SU-DHL-6 (cell line): Measurements from ENCODE around the gene NELFB.
A peak's percentile ranks its signal among the peaks of the same experiment; 100 is the strongest.
"Not testable (repeated sequence)": the region's sequence is repeated elsewhere in the genome, so short reads cannot be mapped to it uniquely, and the experiment has no call there.

Source experiments
- H2AFZ ChIP-seq: fragments of 200-600 bp; sonication (generic); 2 replicates; pipeline ENCODE4 v1.6.1; 2014; ENCODE audit warnings: low read depth, mild to moderate bottlenecking, moderate library complexity, mixed read lengths, antibody characterized with exemption, low read length; ENCODE audit not compliant: severe bottlenecking
- H3F3A ChIP-seq: fragments of 200-600 bp; shearing (Covaris generic); 2 replicates; pipeline ENCODE4 v1.6.0; 2016; ENCODE audit warnings: antibody characterized with exemption, mild to moderate bottlenecking; ENCODE audit not compliant: insufficient read depth
- H3K27ac ChIP-seq: fragments of 200-600 bp; sonication (generic); 2 replicates; pipeline ENCODE4 v1.5.1; 2016; ENCODE audit warnings: low read depth, mild to moderate bottlenecking, low read length, moderate library complexity, mixed read lengths
- H3K27me3 ChIP-seq: fragments of 200-600 bp; sonication (generic), shearing (Covaris generic); 2 replicates; pipeline ENCODE4 v1.6.0; 2014; ENCODE audit warnings: mild to moderate bottlenecking, low read length
- H3K36me3 ChIP-seq: fragments of 200-600 bp; sonication (generic); 2 replicates; pipeline ENCODE4 v1.6.1; 2014; ENCODE audit warnings: mild to moderate bottlenecking, low read length, mixed read lengths
- H3K4me2 ChIP-seq: fragments of 300-600, 200-600 bp; shearing (Covaris generic), sonication (generic); 2 replicates; pipeline ENCODE4 v1.6.0; 2014; ENCODE audit warnings: low read length, low read depth, mild to moderate bottlenecking; ENCODE audit not compliant: poor library complexity, severe bottlenecking
- H3K4me3 ChIP-seq: fragments of 200-600 bp; sonication (generic); 2 replicates; pipeline ENCODE4 v1.5.1; 2014; ENCODE audit warnings: antibody characterized with exemption, low read length, mild to moderate bottlenecking, mixed read lengths; ENCODE audit not compliant: insufficient read depth, poor library complexity, severe bottlenecking
- H3K79me2 ChIP-seq: fragments of 200-600 bp; sonication (generic); 2 replicates; pipeline ENCODE4 v1.6.1; 2014; ENCODE audit warnings: mild to moderate bottlenecking, low read length, moderate library complexity; ENCODE audit not compliant: insufficient read depth
- H3K9ac ChIP-seq: fragments of 200-600 bp; sonication (generic); 2 replicates; pipeline ENCODE4 v1.7.0; 2014; ENCODE audit warnings: mild to moderate bottlenecking, low read length
- H3K9me2 ChIP-seq: fragments of 200-600 bp; sonication (generic); replicated peaks from 2 replicates; pipeline ENCODE4 v1.6.1; 2014; ENCODE audit warnings: low read length; ENCODE audit not compliant: insufficient read depth
- H3K9me3 ChIP-seq: fragments of 200-600 bp; sonication (generic); 2 replicates; pipeline ENCODE4 v1.6.1; 2014; ENCODE audit warnings: low read length, mixed read lengths; ENCODE audit not compliant: insufficient read depth
- H4K20me1 ChIP-seq: fragments of 200-600 bp; sonication (generic); 2 replicates; pipeline ENCODE4 v1.6.1; 2014; ENCODE audit warnings: low read depth, mild to moderate bottlenecking, antibody characterized with exemption, low read length, moderate library complexity, mixed read lengths
- EZH2phosphoT487 ChIP-seq: fragments of 200-600 bp; sonication (generic), shearing (Covaris generic); conservative IDR thresholded peaks from 2 replicates; pipeline ENCODE4 v1.6.1; 2018; ENCODE audit warnings: mild to moderate bottlenecking, antibody characterized with exemption, low read length, moderate library complexity, mixed read lengths
- TF ChIP-seq, protein P1 (sequence below): fragments of 200-600 bp; sonication (generic); IDR thresholded peaks from one replicate; pipeline ENCODE4 v1.5.1; 2017; ENCODE audit warnings: antibody characterized with exemption, mild to moderate bottlenecking, low read length, moderate library complexity; ENCODE audit not compliant: insufficient read depth, poor library complexity, severe bottlenecking

The NELFB gene

DNA sequence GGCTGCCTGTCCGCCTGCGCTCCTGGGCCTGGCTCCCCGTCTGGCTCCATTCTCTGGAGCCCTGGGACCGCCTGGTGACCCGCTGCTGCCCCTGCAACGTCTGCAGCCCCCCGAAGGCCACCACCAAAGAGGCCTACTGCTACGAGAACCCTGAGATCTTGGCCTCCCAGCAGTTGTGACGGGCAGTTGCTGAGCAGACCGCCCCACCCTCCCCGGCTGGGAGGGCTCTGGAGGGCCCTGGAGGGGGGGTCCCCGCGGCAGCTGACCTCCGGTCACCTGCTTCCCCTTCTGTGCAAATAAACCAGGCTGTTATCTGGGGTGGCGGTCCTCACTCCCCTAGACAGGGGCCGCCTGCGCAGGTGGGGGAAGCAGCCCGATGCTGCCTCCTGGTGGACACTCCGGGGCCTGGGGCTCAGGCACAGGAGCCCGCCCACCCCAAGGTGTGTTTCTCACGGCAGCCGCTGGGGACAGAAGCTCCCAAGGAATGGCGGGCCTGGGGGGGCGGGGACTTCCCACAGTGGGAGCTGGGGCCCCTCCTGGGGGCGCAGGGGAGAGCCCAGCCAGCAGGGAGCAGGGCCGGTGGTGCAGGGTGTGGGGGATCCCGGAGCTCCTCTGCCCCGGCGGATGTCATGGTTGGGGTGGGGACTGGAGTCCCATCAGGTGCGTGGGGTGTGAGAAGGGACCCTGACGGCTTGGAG is 18.7 kb upstream of the NELFB start:
- no peaks in the 10 kb centered on the region for H3K9me2 ChIP-seq
- H3K27ac ChIP-seq: no peak overlapping the region
- H2AFZ ChIP-seq: no peak overlapping the region
- H3K4me2 ChIP-seq: peak overlapping the region; percentile 32
- H3K9ac ChIP-seq: peak overlapping the region; percentile 28; the same call in 1 of the 2 replicates
- no peak overlapping the region for H3K4me3 ChIP-seq
- no peaks in the 10 kb centered on the region for H3K9me3 ChIP-seq
- no peaks in the 10 kb centered on the region for H4K20me1 ChIP-seq
- no peaks in the 10 kb centered on the region; the same call in 1 of the 2 replicates for H3K79me2 ChIP-seq
- H3K27me3 ChIP-seq: no peaks in the 10 kb centered on the region
- TF ChIP-seq, protein P1, sequence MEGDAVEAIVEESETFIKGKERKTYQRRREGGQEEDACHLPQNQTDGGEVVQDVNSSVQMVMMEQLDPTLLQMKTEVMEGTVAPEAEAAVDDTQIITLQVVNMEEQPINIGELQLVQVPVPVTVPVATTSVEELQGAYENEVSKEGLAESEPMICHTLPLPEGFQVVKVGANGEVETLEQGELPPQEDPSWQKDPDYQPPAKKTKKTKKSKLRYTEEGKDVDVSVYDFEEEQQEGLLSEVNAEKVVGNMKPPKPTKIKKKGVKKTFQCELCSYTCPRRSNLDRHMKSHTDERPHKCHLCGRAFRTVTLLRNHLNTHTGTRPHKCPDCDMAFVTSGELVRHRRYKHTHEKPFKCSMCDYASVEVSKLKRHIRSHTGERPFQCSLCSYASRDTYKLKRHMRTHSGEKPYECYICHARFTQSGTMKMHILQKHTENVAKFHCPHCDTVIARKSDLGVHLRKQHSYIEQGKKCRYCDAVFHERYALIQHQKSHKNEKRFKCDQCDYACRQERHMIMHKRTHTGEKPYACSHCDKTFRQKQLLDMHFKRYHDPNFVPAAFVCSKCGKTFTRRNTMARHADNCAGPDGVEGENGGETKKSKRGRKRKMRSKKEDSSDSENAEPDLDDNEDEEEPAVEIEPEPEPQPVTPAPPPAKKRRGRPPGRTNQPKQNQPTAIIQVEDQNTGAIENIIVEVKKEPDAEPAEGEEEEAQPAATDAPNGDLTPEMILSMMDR: peak; percentile 99
- TF ChIP-seq EZH2phosphoT487: no peak
- H3K36me3 ChIP-seq: no peaks in the 10 kb centered on the region
- H3F3A ChIP-seq: no peaks in the 10 kb centered on the region

DNA sequence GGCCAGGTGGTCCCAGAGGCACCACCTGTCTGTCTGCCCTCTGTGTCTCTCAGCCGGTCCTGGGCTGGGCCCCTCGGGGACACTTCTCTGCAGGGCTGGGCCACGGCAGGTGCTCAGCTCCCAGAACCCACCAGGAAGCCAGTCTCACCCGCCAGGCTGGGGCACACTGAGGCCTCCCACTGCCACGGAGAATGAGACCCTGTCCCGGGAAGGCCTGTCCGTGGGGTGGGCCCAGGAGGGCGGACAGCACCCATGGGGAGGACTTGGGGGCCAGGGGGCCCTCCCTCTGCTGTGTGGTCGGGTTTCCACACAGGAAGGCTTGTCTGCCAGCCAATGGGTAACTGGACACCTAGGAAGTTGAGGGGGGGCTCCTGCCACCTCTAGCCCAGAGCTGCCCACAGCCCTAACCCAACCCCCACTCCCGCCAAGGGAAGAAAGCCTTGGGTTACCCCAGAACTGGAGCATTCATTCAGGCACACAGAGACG is 18.1 kb upstream of the NELFB start:
- no peaks in the 10 kb centered on the region for H3F3A ChIP-seq
- peaks cover 5% of the 10 kb centered on the region for H3K79me2 ChIP-seq
- no peak overlapping the region for H3K4me3 ChIP-seq
- peak overlapping the region; percentile 28; the same call in 1 of the 2 replicates for H3K9ac ChIP-seq
- H3K9me2 ChIP-seq: no peaks in the 10 kb centered on the region
- no peaks in the 10 kb centered on the region for H3K9me3 ChIP-seq
- H3K27me3 ChIP-seq: no peaks in the 10 kb centered on the region
- H3K4me2 ChIP-seq: peak overlapping the region; percentile 32
- no peak overlapping the region for H2AFZ ChIP-seq
- no peak for TF ChIP-seq EZH2phosphoT487
- TF ChIP-seq, protein P1: no peak
- peaks cover 4% of the 10 kb centered on the region; the same call in 1 of the 2 replicates for H4K20me1 ChIP-seq
- peaks cover under 1% of the 10 kb centered on the region; the same call in 1 of the 2 replicates for H3K36me3 ChIP-seq
- H3K27ac ChIP-seq: no peak overlapping the region

DNA sequence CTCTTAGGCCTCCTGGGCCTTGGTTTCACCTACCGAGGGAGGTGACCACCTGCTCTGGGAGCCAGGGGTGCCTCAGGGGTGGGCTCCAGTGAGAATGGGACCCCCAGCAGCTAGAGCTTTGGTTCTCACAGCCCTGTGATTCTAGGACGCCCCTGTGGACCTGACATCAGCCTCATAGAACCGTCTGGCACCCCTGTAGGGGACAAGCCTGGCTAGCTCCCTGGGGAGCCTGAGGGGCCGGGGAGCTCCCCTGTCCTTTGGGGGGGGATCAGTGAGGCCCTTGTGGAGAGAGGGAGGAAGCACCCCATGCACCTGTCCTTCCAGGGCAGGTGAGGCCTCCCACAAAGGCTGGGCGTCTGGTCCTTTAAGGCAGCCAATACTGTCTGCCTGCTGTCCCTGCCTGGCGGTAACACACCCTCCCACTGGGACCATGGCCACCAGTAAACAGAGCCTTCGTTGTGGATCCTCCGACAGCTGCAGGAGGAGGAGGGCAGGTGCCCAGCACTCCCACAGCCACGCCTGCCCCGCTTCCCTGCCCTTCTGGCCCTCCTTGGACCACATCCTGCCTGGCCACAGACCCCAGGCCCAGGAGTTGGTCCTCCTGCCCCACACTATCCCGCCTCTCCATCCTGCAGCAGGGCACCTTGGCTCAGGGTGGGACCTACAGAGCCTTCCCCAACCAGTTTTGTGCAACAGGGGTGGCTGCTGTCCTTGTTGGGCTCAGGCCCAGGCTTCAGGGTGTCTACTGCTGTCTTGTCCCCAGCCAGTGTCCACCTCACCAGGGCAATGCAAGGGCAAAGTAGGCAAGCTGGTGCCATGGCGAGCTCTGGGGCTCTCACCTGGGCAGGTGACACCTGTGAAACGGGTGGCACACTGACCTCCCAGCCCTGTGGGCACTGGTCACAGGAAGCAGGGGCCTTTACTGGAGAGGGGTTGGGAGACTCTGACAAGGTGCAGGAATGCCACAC is 17.1 kb upstream of the NELFB start:
- Histone ChIP-seq H4K20me1 (peaks cover 9% of the 10 kb centered on the region; the same call in 1 of the 2 replicates), H3K27ac (no peak overlapping the region), H3K9ac (no peak overlapping the region; the same call in 1 of the 2 replicates), H3K4me2 (no peak overlapping the region), H2AFZ (no peak overlapping the region), H3K9me3 (no peaks in the 10 kb centered on the region), H3K9me2 (no peaks in the 10 kb centered on the region), H3K36me3 (peaks cover 8% of the 10 kb centered on the region; the same call in 1 of the 2 replicates), H3K4me3 (no peak overlapping the region), H3K79me2 (peaks cover 15% of the 10 kb centered on the region), H3F3A (no peaks in the 10 kb centered on the region), H3K27me3 (no peaks in the 10 kb centered on the region)
- TF ChIP-seq, protein P1: no peak
- no peak for TF ChIP-seq EZH2phosphoT487

DNA sequence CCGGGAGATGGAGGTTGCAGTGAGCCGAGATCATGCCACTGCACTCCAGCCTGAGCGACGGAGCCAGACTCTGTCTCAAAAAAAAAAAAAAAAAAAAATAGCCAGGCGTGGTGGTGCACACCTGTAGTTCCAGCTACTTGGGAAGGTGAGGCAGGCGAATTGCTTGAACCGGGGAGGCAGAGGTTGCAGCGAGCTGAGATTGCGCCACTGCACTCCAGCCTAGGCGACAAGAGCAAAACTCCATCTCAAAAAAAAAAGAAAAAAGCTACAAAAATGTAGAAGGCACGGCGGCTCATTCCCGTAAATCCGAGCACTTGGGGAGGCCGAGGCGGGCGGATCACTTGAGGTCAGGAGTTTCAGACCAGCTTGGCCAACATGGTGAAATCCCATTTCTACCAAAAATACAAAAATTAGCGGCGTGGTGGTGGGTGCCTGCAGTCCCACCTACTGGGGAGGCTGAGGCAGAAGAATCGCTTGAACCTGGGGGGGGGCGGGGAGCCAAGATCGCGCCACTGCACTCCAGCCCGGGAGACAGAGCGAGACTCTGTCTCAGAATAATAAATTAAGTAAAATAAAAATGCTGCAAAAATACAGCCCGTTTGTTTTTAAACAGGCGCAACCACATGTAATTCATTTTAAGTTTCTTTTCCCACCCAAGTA is 15.5 kb upstream of the NELFB start:
- H2AFZ ChIP-seq, H3K9me2 ChIP-seq, H4K20me1 ChIP-seq, H3F3A ChIP-seq, H3K9me3 ChIP-seq, H3K27me3 ChIP-seq, H3K36me3 ChIP-seq: not testable (repeated sequence)
- Histone ChIP-seq H3K4me3 (peak overlapping the region; percentile 85), H3K4me2 (peak overlapping the region; percentile 83), H3K27ac (peak overlapping the region; percentile 91), H3K79me2 (peaks cover 15% of the 10 kb centered on the region), H3K9ac (peak overlapping the region; percentile 95)
